GM15510 (cell line): ENCODE results near the gene APMAP.

ENCODE experiments used
- POLR2A ChIP-seq: IDR thresholded peaks from 3 replicates; pipeline ENCODE4 v1.6.1; 2011; ENCODE audit warnings: borderline replicate concordance; ENCODE audit not compliant: insufficient read length; ENCODE audit errors: extremely low read depth

Gene APMAP

DNA sequence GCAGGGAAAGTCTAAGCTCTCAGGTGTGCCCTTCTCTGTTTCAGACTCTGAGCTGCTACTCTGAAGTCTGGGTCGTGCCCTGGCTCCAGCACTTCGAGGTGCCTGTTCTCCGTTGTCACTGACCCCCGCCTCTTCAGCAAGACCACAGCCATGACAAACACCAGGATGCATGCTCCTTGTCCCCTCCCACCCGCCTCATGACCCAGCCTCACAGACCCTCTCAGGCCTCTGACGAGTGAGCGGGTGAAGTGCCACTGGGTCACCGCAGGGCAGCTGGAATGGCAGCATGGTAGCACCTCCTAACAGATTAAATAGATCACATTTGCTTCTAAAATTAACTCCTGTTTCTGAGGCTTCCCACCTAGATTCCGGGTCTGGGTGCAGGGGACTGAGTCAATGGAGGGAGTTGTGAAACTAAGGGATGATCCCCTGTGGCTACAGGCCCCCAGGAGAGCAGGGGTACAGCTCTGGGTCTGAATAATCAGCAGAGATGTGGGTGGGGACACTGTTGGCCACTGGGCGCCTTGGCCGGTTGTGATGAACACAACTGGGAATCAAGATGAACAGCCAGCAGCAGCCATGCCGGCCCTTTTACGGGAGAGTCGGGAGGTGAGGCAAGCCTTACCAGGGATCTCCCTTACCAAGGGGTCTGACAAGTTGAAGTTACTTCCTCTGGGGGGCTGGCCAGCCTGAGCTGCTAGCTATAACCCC lies 32.8 kb downstream of the APMAP start:
- TF ChIP-seq POLR2A = no peak

DNA sequence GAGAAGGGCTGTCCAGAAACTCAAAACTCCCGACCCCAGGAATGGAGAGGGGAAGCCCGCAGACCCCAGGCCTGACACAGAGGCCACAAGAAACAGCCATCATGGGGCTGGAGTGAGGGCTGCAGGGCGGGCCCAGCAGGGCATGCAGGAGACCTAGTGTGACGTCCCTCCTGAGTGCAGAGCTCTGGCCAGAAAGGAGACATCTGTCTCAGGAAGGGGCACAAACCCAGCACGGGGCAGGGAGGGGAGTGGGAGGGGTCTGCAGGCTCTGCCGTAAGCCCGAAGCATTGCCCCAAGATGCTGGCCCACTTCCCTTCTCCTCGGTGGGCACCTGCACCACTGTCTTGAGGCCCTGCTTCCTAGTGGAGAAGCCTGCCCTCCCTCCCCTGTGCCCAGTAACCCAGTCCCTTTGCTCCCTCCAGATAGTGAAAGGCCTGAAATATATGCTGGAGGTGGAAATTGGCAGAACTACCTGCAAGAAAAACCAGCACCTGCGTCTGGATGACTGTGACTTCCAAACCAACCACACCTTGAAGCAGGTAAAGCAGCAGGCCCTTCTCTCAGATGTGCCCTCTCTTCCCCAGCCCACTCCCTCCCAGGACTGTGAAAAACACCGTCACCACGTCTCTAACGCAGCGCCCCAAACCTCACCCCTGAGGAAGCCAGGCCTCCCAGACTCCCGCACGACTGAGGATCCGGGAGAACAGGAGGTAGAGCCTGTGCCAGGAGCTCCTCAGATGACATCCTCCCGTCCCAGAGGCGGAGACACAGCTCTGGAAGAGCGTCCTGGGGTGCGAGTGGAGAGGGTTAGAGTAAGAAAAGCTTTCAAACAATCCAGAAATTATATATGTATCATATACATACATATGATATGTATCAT lies 33.8 kb downstream of the APMAP start:
- no peak for TF ChIP-seq POLR2A

DNA sequence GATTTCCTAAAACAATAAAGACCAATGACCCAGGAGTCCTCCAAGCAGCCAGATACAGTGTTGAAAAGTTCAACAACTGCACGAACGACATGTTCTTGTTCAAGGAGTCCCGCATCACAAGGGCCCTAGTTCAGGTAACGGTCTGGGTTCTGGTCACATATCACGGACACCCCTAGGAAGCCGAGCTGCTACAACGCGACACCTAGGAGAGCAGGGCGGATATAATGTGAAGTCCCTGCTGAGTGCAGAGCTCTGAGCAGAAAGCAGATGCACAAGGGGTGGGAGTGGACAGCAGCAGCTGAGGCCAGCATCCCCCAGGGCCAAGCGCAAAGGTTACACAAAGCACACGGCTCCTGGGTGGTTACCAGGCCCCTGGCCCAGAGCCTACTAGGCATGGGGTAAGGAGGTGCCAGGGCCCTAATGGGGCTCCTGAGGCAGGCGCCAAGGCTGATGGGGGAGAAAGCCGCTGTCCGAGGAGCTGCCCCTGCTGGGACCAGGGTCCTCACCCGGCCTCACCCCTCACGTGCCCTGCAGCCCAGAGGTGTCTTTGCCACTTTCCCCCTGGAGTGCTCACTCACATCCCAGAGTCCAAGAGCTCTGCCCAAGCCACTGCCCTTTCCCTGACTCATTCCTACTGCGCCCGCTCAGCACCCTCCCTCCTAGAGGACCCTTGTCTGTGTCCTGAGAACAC lies 35.1 kb downstream of the APMAP start:
- no peak for TF ChIP-seq POLR2A

DNA sequence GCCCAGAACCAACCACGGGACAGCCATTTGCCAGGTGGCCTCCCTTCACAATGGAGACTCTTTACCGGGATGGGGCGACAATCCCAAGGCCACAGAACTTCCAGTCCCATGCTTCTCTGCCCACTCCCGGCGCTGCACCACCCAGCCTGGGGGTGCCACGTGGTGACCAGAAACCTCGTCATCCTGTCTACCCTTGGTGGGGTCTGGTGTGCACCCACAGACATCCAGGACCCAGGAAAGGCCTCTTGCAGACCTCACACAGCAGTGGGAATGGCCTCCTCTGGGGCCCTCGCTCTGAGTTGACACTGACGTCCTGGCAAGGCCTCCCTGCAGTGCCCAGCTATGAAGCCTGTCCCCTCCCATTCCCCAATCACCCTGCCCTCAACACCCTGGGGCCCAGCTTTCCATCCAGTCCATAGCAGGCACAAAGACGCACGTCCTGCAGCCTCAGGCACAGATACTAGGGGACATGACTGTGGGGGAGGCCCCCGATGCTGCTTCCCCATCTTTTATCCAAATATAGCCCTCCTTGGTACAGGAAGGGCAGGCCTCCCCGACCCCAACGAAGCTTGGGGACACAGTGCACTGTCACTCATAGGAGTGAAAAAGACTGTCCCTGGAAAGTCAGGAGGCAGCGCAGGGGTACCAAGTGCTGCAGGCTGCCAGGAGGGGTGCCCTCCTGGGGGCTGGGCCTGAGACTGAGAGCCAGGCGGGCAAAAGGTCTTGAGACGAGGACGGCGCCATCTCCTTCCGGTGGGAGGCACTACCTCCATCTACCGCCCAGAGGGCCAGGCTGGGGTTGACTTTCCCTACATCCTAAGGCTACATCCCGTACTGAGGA lies 36.3 kb downstream of the APMAP start:
- no peak for TF ChIP-seq POLR2A

DNA sequence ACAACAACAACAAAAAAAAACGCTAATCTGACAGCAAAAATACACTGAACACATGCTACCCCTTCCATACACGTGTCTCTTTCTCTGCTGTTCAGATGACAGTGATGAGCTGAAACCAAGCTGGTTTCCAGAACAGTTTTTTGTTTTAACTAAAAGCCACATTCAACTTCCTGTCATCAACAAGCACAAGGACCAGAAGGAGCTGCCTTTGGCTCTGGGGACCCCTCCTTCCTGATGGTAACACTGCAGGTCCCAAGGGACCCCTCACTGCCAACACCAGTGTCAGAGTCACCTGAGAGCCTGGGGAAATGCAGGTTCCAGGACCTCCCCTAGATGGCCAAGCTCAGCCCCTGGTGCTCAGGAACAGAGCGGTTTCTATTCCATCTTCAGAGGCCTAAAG lies 37.5 kb downstream of the APMAP start:
- TF ChIP-seq POLR2A = no peak

DNA sequence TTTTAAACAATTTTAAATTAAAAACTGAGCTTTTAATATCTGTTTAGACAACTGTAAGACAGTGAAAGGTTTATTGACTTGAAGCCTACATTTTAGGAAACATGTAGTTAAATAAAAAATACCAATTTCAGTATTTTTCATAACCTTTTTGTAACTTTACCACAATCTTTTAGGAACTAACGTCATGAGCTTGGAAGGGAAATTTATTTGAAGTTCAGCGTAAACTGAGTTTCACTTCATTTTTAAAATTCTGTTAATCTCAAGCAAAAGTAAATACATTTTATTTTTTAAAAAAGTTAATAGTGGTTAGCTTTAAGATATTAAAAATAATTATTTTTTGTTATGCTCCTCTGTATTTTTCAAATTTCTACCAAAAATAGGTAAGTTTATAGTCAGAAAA lies 38.0 kb downstream of the APMAP start:
- no peak for TF ChIP-seq POLR2A

DNA sequence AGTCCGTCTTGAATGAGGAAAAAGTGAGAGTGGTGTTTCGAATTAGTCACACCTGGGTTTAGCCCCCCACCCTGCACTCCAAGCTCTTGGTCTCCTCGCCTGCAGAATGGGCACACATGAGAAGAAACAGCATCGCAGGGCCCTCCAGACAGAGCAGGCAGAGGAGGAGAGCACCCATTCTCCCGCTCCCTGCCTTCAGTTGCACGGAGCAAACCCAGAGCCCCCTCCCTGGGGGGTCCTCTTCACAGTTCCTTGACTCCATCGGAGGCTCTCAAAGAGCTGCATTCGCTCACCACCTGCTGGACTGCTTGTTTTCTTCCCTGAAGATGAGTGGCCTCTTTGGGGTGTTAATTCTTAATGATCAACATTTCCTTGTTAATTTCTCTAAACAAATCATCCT lies 38.4 kb downstream of the APMAP start:
- no peak for TF ChIP-seq POLR2A

DNA sequence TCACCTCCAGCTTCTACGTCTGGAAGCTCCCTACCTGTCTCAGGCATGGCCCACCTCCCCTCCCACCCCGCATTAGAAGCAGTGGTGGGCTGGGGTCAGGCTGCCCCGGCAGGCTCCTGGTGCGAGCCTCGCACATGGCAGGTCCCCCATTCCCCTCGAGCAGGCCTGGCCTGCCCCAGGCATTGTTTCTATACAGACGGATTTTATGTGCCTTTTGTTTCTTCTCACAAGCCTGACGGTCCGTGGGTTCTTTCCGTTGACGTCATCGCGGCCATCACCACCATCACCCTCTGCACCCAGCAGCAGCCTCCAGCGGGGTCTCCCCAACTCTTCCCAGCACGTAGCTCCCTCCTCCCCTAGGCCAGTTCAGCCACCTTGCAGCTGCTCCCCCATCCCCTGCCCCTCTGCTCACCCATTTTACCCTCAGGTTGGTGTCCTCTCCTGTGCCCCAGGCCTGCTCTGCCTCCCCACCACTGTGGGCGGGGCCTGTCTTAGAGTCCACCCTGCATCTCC lies 38.9 kb downstream of the APMAP start:
- TF ChIP-seq POLR2A = no peak

DNA sequence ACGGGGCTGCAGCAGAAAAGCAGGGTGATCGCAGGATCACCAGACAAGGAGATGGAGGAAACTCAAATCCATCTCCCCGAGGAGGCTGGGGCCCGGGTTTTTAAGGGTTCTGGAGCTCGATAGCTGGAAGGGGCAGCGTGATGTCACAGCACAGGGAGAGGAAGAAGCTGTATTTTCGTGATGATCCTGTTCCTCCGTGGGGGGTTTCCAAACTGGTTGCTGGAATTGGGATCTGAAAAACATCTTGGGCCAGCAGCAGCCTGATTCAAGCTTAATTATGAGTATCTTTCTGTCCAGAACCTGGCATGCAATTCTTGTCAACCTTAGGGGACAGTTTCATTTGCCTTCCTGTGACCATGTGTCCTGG lies 39.4 kb downstream of the APMAP start:
- TF ChIP-seq POLR2A = no peak

DNA sequence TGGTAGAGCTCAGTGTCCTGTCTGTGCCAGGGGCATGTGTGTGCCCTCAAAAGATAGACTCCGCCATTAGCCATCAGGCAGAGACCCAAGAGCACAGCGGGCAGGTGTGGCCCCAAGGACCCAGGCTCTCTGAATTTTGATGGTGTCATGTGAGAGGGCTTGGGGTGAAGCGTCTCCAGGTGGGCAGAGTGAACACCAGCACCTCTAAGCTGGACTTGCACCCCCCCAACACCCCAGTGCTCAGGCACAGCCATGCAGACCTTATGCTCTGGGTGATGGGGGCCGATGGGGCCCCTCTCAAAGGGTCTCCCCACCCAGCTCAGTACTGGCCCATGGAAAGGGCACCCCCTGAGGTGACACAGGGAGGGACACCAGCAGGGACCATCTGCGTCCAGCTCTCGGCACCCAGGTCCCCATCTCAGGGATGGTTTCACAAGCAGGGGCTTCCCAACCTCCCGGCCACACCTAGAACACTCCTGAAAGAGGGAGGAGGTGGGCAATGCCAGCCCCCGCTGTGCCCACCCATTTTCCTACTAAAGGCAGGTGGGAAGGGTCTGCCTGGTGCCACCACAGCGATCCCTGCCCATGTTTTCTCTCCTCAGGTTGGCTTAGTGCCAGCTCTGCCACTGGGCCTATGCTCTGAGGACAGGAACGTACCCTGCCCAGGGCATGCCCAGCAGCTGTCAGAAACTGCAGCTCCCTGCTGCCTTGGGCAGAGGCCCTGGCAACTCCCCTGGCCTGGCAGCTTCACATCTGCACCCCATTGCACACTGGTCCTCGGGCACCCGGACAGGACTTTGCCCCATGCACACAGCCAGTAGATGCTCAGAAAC lies 40.0 kb downstream of the APMAP start:
- TF ChIP-seq POLR2A = no peak

DNA sequence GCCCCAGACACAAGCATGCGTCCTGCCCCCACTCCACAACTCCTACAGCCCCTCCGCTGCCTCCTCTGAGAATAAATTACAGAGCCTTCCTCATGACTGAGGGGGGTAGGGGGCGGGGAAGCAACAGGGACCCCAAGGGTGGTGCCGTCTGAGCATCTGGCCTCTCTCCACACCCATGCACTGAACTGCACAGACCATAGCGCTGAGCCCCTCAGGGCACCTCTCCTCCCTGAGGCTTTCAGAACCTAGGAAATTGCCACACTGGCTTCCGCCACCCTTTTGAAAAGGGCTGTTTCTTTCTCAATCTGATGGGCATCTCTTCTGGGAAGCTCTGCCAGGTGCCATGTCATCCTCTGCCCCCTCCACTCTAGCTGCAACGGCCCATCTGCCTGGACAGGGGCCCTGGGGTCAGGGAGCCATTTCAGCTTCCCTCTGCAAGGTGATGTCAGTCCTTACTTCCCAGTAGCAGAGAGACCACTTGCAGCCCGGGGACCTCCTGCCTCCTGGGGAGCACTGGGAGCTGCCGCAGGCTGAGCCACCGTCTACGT lies 40.9 kb downstream of the APMAP start:
- TF ChIP-seq POLR2A = no peak

DNA sequence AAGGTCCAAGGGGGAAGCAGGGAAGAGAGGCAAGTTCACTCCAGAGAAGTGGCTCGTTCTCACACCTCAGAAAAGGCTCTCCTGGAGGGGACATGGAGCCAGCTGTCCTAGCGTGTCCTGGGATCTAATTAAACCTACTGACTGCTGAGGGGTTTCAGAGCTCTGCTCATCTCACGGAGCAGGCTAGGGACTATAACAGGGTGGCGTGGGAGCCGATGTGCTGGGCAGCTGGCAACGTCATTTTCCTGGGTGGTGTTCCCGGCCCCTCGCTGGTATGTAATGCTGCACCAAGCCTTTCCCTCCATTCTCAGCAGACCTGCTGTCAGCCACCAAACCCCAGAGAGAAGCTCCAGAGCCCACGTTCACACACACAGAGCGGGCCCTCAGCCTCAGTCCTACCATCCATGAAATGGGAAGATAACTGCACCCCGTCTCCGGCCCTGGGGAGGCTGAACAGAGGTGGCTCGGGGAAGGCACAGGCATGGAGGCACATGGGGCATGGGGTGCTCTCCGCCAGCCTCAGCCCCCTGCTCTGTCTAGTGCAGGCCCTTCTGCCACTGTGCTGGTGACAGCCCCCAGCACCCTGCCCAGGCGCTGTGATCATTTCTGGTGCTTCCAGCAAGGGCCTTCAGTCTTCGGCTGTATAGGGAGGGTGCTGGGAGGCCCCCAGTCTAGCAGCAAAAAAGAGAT lies 41.6 kb downstream of the APMAP start:
- TF ChIP-seq POLR2A = no peak

DNA sequence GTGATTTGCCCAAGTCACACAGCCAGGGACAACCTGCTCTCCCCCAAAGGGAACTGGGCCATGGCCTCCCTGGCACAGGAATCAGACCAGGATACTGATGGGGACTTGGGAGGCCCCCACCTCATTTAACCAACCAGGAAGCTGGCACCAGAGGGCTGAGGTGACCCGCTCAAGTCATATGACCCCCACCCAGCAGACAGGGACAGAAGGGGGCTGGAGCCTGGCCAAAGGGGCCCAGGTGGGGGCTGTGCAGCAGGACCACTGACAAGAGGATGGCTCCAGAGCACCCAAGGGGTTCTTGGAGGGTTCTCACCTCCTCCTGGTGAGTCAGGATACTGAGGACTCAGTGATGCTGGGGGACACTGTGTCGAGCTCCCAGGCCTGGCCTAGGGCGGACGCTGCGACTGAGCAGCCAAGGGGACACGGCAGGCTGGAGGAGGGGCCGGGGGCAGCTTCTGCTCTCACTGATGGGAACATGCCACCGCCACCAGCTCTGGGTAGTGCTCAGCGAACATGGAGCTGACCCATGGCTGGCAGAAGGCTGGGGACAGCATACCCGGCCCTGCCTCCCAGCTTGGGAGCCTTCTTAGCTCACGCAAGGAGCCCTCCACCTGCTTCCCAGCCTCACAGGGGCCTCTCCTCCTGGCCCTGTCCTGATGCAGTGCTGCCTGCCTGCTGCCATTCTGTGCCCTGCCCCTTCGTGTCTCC lies 42.3 kb downstream of the APMAP start:
- no peak for TF ChIP-seq POLR2A

DNA sequence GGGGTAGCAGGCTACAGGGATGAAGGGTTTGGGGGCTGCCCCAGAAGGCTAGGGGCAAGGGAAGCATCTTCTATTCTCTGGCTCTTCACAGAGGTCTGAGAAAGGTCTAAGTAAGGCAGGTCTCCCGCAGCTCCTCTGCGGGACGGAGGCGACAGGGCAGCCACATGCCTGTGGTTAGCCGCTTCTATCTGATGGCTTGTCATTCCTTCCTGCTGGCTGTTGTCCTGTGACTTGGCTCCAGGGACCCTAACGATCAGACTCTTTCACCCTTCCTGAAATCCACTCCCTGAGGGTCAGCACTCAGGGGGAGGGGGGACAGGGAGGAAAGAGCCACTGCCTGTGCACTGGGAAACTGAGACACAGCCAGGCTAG lies 42.8 kb downstream of the APMAP start:
- TF ChIP-seq POLR2A = no peak
